Measurements from ENCODE around the gene ENTHD1.

The ENTHD1 gene

DNA sequence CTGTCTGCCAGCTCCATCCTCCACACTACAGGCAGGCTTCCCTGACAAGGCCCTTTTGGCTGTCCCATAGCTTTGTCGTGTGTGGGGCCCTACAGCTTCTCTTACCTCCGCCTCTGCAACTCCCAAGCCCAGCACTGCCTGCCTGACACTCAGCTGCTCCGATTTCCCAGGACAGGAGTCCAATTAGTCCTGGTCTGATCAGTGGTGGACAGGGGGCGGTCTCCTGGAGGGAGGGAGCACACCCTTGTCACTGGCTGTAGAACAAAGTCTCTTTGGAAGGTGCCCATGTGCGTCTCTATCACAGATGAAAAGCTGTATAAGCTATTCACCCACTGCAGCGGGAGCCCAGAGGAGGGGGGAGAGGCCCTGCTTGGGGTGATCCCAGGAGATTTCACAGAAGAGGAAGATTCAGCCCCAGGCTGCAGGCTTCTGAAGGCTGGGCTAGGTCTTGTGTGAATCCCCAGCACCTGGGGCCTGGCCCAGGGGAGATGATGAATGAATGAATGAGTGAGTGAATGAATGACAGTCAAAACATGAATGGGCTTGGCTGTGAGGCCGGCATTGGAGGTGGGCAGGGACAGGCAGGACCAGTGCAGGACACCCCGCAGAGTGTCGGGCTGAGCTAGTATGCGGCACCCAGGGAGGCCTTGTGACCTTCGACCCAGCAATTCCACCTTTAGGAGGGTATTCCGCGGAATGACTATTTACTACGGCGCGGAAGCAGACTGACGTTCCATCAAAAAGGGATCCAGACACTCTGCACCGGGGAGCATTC, 180.6 kb downstream of the ENTHD1 start:
- H3K27me3 ChIP-seq (replicated peaks; ENCODE audit: insufficient read depth, low read length): peaks cover 30% of the 10 kb centered on the region
- no peak overlapping the region for H3K4me3 ChIP-seq (ENCODE audit: low read length)
- TF ChIP-seq, protein P1, sequence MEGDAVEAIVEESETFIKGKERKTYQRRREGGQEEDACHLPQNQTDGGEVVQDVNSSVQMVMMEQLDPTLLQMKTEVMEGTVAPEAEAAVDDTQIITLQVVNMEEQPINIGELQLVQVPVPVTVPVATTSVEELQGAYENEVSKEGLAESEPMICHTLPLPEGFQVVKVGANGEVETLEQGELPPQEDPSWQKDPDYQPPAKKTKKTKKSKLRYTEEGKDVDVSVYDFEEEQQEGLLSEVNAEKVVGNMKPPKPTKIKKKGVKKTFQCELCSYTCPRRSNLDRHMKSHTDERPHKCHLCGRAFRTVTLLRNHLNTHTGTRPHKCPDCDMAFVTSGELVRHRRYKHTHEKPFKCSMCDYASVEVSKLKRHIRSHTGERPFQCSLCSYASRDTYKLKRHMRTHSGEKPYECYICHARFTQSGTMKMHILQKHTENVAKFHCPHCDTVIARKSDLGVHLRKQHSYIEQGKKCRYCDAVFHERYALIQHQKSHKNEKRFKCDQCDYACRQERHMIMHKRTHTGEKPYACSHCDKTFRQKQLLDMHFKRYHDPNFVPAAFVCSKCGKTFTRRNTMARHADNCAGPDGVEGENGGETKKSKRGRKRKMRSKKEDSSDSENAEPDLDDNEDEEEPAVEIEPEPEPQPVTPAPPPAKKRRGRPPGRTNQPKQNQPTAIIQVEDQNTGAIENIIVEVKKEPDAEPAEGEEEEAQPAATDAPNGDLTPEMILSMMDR (IDR thresholded peaks at IDR 0.05; ENCODE audit: low read length): no peak
- TF ChIP-seq EZH2phosphoT487 (IDR thresholded peaks at IDR 0.05; ENCODE audit: low read length) (no peak), EZH2 (optimal IDR thresholded peaks at IDR 0.05; ENCODE audit: low read depth, low read length) (no peak)
- H3K9me2 ChIP-seq (replicated peaks; ENCODE audit: insufficient read depth, low read length): no peaks in the 10 kb centered on the region
- H2AFZ ChIP-seq (ENCODE audit: low read length): no peak overlapping the region
- no peak overlapping the region for H3K27ac ChIP-seq (ENCODE audit: low read length)
- no peaks in the 10 kb centered on the region for H3K79me2 ChIP-seq (ENCODE audit: low read length)
- H3K36me3 ChIP-seq (replicated peaks; ENCODE audit: insufficient read depth, low read length): no peaks in the 10 kb centered on the region
- H4K20me1 ChIP-seq (ENCODE audit: insufficient read depth, low read length): no peaks in the 10 kb centered on the region
- H3K4me2 ChIP-seq (ENCODE audit: low read depth, low read length): no peak overlapping the region
- H3F3A ChIP-seq (ENCODE audit: insufficient read depth, low read length): no peaks in the 10 kb centered on the region
- peaks cover 6% of the 10 kb centered on the region; the same call in 1 of the 2 replicates for H3K4me1 ChIP-seq (ENCODE audit: low read length)
- no peaks in the 10 kb centered on the region for H3K9me3 ChIP-seq (replicated peaks; ENCODE audit: insufficient read depth, low read length)
- DNase-seq: no peak
- no peak overlapping the region for H3K9ac ChIP-seq (ENCODE audit: low read length)

- Histone ChIP-seq H3K79me2 (ENCODE audit: low read length) (no peaks in the 10 kb centered on the region), H4K20me1 (ENCODE audit: insufficient read depth, low read length) (no peaks in the 10 kb centered on the region), H3K9ac (ENCODE audit: low read length) (no peak overlapping the region), H3K27me3 (replicated peaks; ENCODE audit: insufficient read depth, low read length) (peaks cover 38% of the 10 kb centered on the region), H3K9me3 (replicated peaks; ENCODE audit: insufficient read depth, low read length) (no peaks in the 10 kb centered on the region), H3K9me2 (replicated peaks; ENCODE audit: insufficient read depth, low read length) (no peaks in the 10 kb centered on the region), H3K4me1 (ENCODE audit: low read length) (peaks cover 6% of the 10 kb centered on the region; the same call in 1 of the 2 replicates), H3K27ac (ENCODE audit: low read length) (no peak overlapping the region), H2AFZ (ENCODE audit: low read length) (no peak overlapping the region), H3K4me2 (ENCODE audit: low read depth, low read length) (no peak overlapping the region), H3K36me3 (replicated peaks; ENCODE audit: insufficient read depth, low read length) (no peaks in the 10 kb centered on the region), H3F3A (ENCODE audit: insufficient read depth, low read length) (no peaks in the 10 kb centered on the region), H3K4me3 (ENCODE audit: low read length) (no peak overlapping the region)
- TF ChIP-seq, protein P1 (IDR thresholded peaks at IDR 0.05; ENCODE audit: low read length): no peak
- no peak for TF ChIP-seq EZH2 (optimal IDR thresholded peaks at IDR 0.05; ENCODE audit: low read depth, low read length)
- no peak for TF ChIP-seq EZH2phosphoT487 (IDR thresholded peaks at IDR 0.05; ENCODE audit: low read length)
- no peak for DNase-seq
These were observed 181.5 kb downstream of the ENTHD1 start for GRCh38 chr22:39712081-39712480.

- no peak overlapping the region for H2AFZ ChIP-seq (ENCODE audit: low read length)
- H3F3A ChIP-seq (ENCODE audit: insufficient read depth, low read length): no peaks in the 10 kb centered on the region
- H3K9ac ChIP-seq (ENCODE audit: low read length): no peak overlapping the region
- no peak for DNase-seq
- H3K27ac ChIP-seq (ENCODE audit: low read length): no peak overlapping the region
- H3K4me1 ChIP-seq (ENCODE audit: low read length): peaks cover 6% of the 10 kb centered on the region; the same call in 1 of the 2 replicates
- H3K4me2 ChIP-seq (ENCODE audit: low read depth, low read length): no peak overlapping the region
- H3K36me3 ChIP-seq (replicated peaks; ENCODE audit: insufficient read depth, low read length): no peaks in the 10 kb centered on the region
- H3K27me3 ChIP-seq (replicated peaks; ENCODE audit: insufficient read depth, low read length): peaks cover 52% of the 10 kb centered on the region
- no peaks in the 10 kb centered on the region for H4K20me1 ChIP-seq (ENCODE audit: insufficient read depth, low read length)
- H3K9me2 ChIP-seq (replicated peaks; ENCODE audit: insufficient read depth, low read length): no peaks in the 10 kb centered on the region
- TF ChIP-seq EZH2 (optimal IDR thresholded peaks at IDR 0.05; ENCODE audit: low read depth, low read length) (no peak), EZH2phosphoT487 (IDR thresholded peaks at IDR 0.05; ENCODE audit: low read length) (no peak)
- TF ChIP-seq, protein P1 (IDR thresholded peaks at IDR 0.05; ENCODE audit: low read length): no peak
- H3K4me3 ChIP-seq (ENCODE audit: low read length): no peak overlapping the region
- no peaks in the 10 kb centered on the region for H3K79me2 ChIP-seq (ENCODE audit: low read length)
- H3K9me3 ChIP-seq (replicated peaks; ENCODE audit: insufficient read depth, low read length): no peaks in the 10 kb centered on the region
These were observed 183.0 kb downstream of the ENTHD1 start for GRCh38 chr22:39710380-39711150.
